ENCODE measurements around the gene ACAA1. TPM values are rescaled to one million over a fixed set of nuclear protein-coding genes. Genes with fewer than 3 reads are reported as not detected.

Gene ACAA1
- total and polyA plus RNA-seq, 2 of the 13 experiments (the other 11 are each of a cell fraction or from before 2014, with no cell fraction given): 60.8 to 188 TPM

DNA sequence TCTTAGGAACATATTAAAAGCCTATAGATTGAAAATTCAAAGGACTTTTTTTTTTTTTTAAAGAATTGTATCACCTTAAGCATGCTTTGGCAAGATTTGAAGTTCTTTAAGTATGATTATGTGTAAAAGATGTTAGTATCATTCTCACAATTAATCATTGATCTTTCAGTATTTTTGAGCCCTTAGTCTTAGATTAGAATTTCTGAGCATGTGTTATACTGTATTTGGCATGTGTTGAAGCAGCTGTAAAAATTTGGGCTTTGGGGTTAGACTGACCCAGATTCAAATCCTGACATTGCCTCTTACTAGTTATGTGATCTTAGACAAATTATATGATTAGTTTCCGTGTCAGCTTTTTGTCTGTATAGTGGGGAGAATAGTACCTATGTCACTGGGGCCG, 34.7 kb upstream of the ACAA1 start:
- peaks cover 29% of the 10 kb centered on the region for H4K20me1 ChIP-seq (ENCODE audit: insufficient read depth, low read length)
- FAIRE-seq: no peak
- H3K36me3 ChIP-seq (replicated peaks in 1 of 2; ENCODE audit: control insufficient read depth in 1 of 2, insufficient read depth in 2 of 2, low read length in 2 of 2): no peaks in the 10 kb centered on the region; a peak in 1 of 5 replicates
- no peaks in the 10 kb centered on the region for H3K27me3 ChIP-seq (ENCODE audit: control insufficient read depth in 1 of 2, insufficient read depth in 2 of 2, low read length in 2 of 2)
- H3K4me3 ChIP-seq (replicated peaks in 1 of 3; ENCODE audit: insufficient read depth in 1 of 3, low read depth in 2 of 3, low read length in 3 of 3): no peak overlapping the region
- BruUV-seq (replicated peaks): no TSS peak
- no peak overlapping the region for H3K9ac ChIP-seq (ENCODE audit: insufficient read depth, low read depth, low read length)
- POLR2A ChIA-PET: interaction anchor here (1.5 kb wide), 1 partner anchor 38 kb away, joined by 4 read pairs; no protein-coding TSS in a partner anchor
- H2AFZ ChIP-seq (ENCODE audit: low read length): no peak overlapping the region
- WGBS (ENCODE audit: low lambda C conversion rate): 97% methylated on average over 2 of the region's 2 CpGs
- TF ChIP-seq HNRNPLL (IDR thresholded peaks at IDR 0.05; ENCODE audit: low read depth, low read length, poor library complexity, severe bottlenecking): no peak
- TF ChIP-seq, protein P1, sequence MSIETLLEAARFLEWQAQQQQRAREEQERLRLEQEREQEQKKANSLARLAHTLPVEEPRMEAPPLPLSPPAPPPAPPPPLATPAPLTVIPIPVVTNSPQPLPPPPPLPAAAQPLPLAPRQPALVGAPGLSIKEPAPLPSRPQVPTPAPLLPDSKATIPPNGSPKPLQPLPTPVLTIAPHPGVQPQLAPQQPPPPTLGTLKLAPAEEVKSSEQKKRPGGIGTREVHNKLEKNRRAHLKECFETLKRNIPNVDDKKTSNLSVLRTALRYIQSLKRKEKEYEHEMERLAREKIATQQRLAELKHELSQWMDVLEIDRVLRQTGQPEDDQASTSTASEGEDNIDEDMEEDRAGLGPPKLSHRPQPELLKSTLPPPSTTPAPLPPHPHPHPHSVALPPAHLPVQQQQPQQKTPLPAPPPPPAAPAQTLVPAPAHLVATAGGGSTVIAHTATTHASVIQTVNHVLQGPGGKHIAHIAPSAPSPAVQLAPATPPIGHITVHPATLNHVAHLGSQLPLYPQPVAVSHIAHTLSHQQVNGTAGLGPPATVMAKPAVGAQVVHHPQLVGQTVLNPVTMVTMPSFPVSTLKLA (IDR thresholded peaks at IDR 0.05): peak; percentile 62
- ATAC-seq: no peak
- no peak overlapping the region for H3K27ac ChIP-seq (ENCODE audit: extremely low read length, insufficient read depth, low read length)
- in situ Hi-C loops (cut with HindIII; ENCODE audit: extremely low pct_ligation_motif_present, low pct_unique_long_range_greater_than_20kb): no loop called here
- H3K4me1 ChIP-seq (ENCODE audit: insufficient read depth, low read length): peaks cover 48% of the 10 kb centered on the region
- H3K4me2 ChIP-seq (ENCODE audit: low read depth, low read length): no peak overlapping the region
- CTCF ChIA-PET (ENCODE audit: low intra/inter-chr PET ratio, low total read pairs): no interaction called here
- peaks cover 97% of the 10 kb centered on the region for H3K79me2 ChIP-seq (ENCODE audit: insufficient read depth, low read length)
- no peaks in the 10 kb centered on the region for H3K9me3 ChIP-seq (ENCODE audit: low read length)
- intact Hi-C loops (cut with micrococcal nuclease; ENCODE audit: unreplicated experiment): no loop called here
- no peak for DNase-seq (ENCODE audit: low spot score)

DNA sequence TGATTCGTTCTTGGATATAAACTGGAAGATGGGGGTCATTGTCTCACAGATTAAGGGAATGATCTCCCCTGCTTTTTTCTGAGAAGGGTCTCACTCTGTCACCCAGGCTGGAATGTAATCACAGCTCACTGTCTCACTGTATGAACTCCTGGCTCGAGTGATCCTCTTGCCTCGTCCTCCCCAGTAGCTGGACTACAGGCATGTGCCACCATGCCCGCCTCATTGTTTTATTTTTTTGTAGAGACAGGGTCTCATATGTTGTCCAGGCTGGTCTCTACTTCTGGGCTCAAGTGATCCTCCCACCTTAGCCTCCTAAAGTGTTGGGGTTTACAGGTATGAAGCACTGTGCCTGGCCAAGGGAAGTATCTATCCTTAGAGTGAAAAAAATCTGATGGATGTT, 33.8 kb upstream of the ACAA1 start:
- H4K20me1 ChIP-seq (ENCODE audit: insufficient read depth, low read length): peaks cover 25% of the 10 kb centered on the region
- H3K9me3 ChIP-seq (ENCODE audit: low read length): no peaks in the 10 kb centered on the region
- no peaks in the 10 kb centered on the region; a peak in 1 of 5 replicates for H3K36me3 ChIP-seq (replicated peaks in 1 of 2; ENCODE audit: control insufficient read depth in 1 of 2, insufficient read depth in 2 of 2, low read length in 2 of 2)
- no peak overlapping the region for H3K27ac ChIP-seq (ENCODE audit: extremely low read length, insufficient read depth, low read length)
- DNase-seq (ENCODE audit: low spot score) (no peak), ATAC-seq (no peak), FAIRE-seq (no peak)
- H2AFZ ChIP-seq (ENCODE audit: low read length): no peak overlapping the region
- no peaks in the 10 kb centered on the region; a peak in 1 of 5 replicates for H3K27me3 ChIP-seq (ENCODE audit: control insufficient read depth in 1 of 2, insufficient read depth in 2 of 2, low read length in 2 of 2)
- WGBS (ENCODE audit: low lambda C conversion rate): 91% methylated on average over 4 of the region's 4 CpGs
- intact Hi-C loops (cut with micrococcal nuclease; ENCODE audit: unreplicated experiment): no loop called here
- H3K9ac ChIP-seq (ENCODE audit: insufficient read depth, low read depth, low read length): no peak overlapping the region
- in situ Hi-C loops (cut with HindIII; ENCODE audit: extremely low pct_ligation_motif_present, low pct_unique_long_range_greater_than_20kb): no loop called here
- ChIA-PET CTCF (ENCODE audit: low intra/inter-chr PET ratio, low total read pairs) (no interaction called here), POLR2A (interaction anchor here (1.5 kb wide), 1 partner anchor 37 kb away, joined by 4 read pairs; no protein-coding TSS in a partner anchor)
- no TSS peak for BruUV-seq (replicated peaks)
- H3K4me1 ChIP-seq (ENCODE audit: insufficient read depth, low read length): peaks cover 50% of the 10 kb centered on the region
- H3K79me2 ChIP-seq (ENCODE audit: insufficient read depth, low read length): peaks cover 96% of the 10 kb centered on the region
- no peak overlapping the region for H3K4me3 ChIP-seq (replicated peaks in 1 of 3; ENCODE audit: insufficient read depth in 1 of 3, low read depth in 2 of 3, low read length in 3 of 3)
- no peak overlapping the region for H3K4me2 ChIP-seq (ENCODE audit: low read depth, low read length)
- TF ChIP-seq ZMAT3 (CRISPR knock-in tag; conservative IDR thresholded peaks at IDR 0.05): no peak
- no peak for TF ChIP-seq ZNF260 (CRISPR knock-in tag; IDR thresholded peaks at IDR 0.05; ENCODE audit: borderline replicate concordance, low read depth)
- TF ChIP-seq, protein P2, sequence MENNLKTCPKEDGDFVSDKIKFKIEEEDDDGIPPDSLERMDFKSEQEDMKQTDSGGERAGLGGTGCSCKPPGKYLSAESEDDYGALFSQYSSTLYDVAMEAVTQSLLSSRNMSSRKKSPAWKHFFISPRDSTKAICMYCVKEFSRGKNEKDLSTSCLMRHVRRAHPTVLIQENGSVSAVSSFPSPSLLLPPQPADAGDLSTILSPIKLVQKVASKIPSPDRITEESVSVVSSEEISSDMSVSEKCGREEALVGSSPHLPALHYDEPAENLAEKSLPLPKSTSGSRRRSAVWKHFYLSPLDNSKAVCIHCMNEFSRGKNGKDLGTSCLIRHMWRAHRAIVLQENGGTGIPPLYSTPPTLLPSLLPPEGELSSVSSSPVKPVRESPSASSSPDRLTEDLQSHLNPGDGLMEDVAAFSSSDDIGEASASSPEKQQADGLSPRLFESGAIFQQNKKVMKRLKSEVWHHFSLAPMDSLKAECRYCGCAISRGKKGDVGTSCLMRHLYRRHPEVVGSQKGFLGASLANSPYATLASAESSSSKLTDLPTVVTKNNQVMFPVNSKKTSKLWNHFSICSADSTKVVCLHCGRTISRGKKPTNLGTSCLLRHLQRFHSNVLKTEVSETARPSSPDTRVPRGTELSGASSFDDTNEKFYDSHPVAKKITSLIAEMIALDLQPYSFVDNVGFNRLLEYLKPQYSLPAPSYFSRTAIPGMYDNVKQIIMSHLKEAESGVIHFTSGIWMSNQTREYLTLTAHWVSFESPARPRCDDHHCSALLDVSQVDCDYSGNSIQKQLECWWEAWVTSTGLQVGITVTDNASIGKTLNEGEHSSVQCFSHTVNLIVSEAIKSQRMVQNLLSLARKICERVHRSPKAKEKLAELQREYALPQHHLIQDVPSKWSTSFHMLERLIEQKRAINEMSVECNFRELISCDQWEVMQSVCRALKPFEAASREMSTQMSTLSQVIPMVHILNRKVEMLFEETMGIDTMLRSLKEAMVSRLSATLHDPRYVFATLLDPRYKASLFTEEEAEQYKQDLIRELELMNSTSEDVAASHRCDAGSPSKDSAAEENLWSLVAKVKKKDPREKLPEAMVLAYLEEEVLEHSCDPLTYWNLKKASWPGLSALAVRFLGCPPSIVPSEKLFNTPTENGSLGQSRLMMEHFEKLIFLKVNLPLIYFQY (CRISPR knock-in tag; IDR thresholded peaks at IDR 0.05; ENCODE audit: borderline replicate concordance): no peak
- TF ChIP-seq, protein P3, sequence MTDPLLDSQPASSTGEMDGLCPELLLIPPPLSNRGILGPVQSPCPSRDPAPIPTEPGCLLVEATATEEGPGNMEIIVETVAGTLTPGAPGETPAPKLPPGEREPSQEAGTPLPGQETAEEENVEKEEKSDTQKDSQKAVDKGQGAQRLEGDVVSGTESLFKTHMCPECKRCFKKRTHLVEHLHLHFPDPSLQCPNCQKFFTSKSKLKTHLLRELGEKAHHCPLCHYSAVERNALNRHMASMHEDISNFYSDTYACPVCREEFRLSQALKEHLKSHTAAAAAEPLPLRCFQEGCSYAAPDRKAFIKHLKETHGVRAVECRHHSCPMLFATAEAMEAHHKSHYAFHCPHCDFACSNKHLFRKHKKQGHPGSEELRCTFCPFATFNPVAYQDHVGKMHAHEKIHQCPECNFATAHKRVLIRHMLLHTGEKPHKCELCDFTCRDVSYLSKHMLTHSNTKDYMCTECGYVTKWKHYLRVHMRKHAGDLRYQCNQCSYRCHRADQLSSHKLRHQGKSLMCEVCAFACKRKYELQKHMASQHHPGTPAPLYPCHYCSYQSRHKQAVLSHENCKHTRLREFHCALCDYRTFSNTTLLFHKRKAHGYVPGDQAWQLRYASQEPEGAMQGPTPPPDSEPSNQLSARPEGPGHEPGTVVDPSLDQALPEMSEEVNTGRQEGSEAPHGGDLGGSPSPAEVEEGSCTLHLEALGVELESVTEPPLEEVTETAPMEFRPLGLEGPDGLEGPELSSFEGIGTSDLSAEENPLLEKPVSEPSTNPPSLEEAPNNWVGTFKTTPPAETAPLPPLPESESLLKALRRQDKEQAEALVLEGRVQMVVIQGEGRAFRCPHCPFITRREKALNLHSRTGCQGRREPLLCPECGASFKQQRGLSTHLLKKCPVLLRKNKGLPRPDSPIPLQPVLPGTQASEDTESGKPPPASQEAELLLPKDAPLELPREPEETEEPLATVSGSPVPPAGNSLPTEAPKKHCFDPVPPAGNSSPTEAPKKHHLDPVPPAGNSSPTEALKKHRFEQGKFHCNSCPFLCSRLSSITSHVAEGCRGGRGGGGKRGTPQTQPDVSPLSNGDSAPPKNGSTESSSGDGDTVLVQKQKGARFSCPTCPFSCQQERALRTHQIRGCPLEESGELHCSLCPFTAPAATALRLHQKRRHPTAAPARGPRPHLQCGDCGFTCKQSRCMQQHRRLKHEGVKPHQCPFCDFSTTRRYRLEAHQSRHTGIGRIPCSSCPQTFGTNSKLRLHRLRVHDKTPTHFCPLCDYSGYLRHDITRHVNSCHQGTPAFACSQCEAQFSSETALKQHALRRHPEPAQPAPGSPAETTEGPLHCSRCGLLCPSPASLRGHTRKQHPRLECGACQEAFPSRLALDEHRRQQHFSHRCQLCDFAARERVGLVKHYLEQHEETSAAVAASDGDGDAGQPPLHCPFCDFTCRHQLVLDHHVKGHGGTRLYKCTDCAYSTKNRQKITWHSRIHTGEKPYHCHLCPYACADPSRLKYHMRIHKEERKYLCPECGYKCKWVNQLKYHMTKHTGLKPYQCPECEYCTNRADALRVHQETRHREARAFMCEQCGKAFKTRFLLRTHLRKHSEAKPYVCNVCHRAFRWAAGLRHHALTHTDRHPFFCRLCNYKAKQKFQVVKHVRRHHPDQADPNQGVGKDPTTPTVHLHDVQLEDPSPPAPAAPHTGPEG (CRISPR knock-in tag; IDR thresholded peaks at IDR 0.05): no peak
